Neural cell (in vitro differentiated cells): ENCODE measurements around the gene ANKRD63. TPM values are rescaled to one million over a fixed set of nuclear protein-coding genes. Genes with fewer than 3 reads are reported as not detected.
A peak's percentile ranks its signal among the peaks of the same experiment; 100 is the strongest.

Source experiments
- H2AFZ ChIP-seq: fragments of 200-600, 300-800 bp; sonication (generic), shearing (Covaris generic); 2 replicates; pipeline ENCODE4 v1.6.0; 2014; ENCODE audit warnings: low read depth, mild to moderate bottlenecking, antibody characterized with exemption, low read length, moderate library complexity
- H3F3A ChIP-seq: fragments of 200-600 bp; shearing (Covaris generic); 2 replicates; pipeline ENCODE4 v1.6.1; 2016; ENCODE audit warnings: mild to moderate bottlenecking, moderate library complexity, mixed read lengths, antibody characterized with exemption, low read length; ENCODE audit not compliant: insufficient read depth, poor library complexity, severe bottlenecking
- H3K27ac ChIP-seq: fragments of 200-600, 300-800 bp; sonication (generic), shearing (Covaris generic); 2 replicates; pipeline ENCODE4 v1.5.1; 2014; ENCODE audit warnings: mild to moderate bottlenecking, low read length, moderate library complexity
- H3K27me3 ChIP-seq: fragments of 300-800, 200-600 bp; sonication (generic), shearing (Covaris generic); 2 replicates; pipeline ENCODE4 v1.6.0; 2014; ENCODE audit warnings: mild to moderate bottlenecking, low read depth, low read length, moderate library complexity; ENCODE audit not compliant: insufficient read depth
- H3K36me3 ChIP-seq: fragments of 300-800, 200-600 bp; sonication (generic), shearing (Covaris generic); 2 replicates; pipeline ENCODE4 v1.5.1; 2014; ENCODE audit warnings: mild to moderate bottlenecking, antibody characterized with exemption, low read length, moderate library complexity; ENCODE audit not compliant: insufficient read depth
- H3K4me2 ChIP-seq: fragments of 300-800, 200-600 bp; sonication (generic), shearing (Covaris generic); 2 replicates; pipeline ENCODE4 v1.6.0; 2014; ENCODE audit warnings: mild to moderate bottlenecking, low read length
- H3K4me3 ChIP-seq: fragments of 300-800, 200-600 bp; sonication (generic), shearing (Covaris generic); 2 replicates; pipeline ENCODE4 v1.5.1; 2014; ENCODE audit warnings: mild to moderate bottlenecking, low read length, moderate library complexity
- H3K79me2 ChIP-seq: fragments of 200-600 bp; shearing (Covaris generic); replicated peaks from 2 replicates; pipeline ENCODE4 v1.6.0; 2014; ENCODE audit warnings: mild to moderate bottlenecking, low read length, moderate library complexity; ENCODE audit not compliant: insufficient read depth
- H3K9ac ChIP-seq: fragments of 300-800, 200-600 bp; sonication (generic), shearing (Covaris generic); 2 replicates; pipeline ENCODE4 v1.6.1; 2016; ENCODE audit warnings: mild to moderate bottlenecking, low read length, mixed read lengths
- H3K9me2 ChIP-seq: fragments of 200-600 bp; shearing (Covaris generic); 2 replicates; pipeline ENCODE4 v1.6.1; 2016; ENCODE audit warnings: mild to moderate bottlenecking, low read length, mixed read lengths; ENCODE audit not compliant: insufficient read depth
- H3K9me3 ChIP-seq: fragments of 200-600, 300-800 bp; sonication (generic), shearing (Covaris generic); 2 replicates; pipeline ENCODE4 v1.6.1; 2016; ENCODE audit warnings: mild to moderate bottlenecking, mixed run types, low read length, moderate library complexity, mixed read lengths
- H4K20me1 ChIP-seq: fragments of 200-600 bp; shearing (Covaris generic); 2 replicates; pipeline ENCODE4 v1.6.1; 2016; ENCODE audit warnings: mild to moderate bottlenecking, mixed run types; ENCODE audit not compliant: insufficient read depth
- EP300 ChIP-seq: fragments of 450-650 bp; conservative IDR thresholded peaks from 2 replicates; pipeline ENCODE4 v1.6.1; 2014; ENCODE audit warnings: antibody characterized with exemption, mild to moderate bottlenecking, moderate library complexity; ENCODE audit not compliant: poor library complexity, severe bottlenecking
- EZH2 ChIP-seq: fragments of 200-600, 300-800 bp; shearing (Covaris generic), sonication (generic); IDR thresholded peaks from 2 replicates; pipeline ENCODE4 v1.6.1; 2014; ENCODE audit warnings: antibody characterized with exemption, low read length, borderline replicate concordance, mild to moderate bottlenecking; ENCODE audit not compliant: insufficient read depth, poor library complexity, severe bottlenecking
- MXI1 ChIP-seq: fragments of 450-650 bp; conservative IDR thresholded peaks from 2 replicates; pipeline ENCODE4 v1.6.1; 2014; ENCODE audit warnings: antibody characterized with exemption, mild to moderate bottlenecking; ENCODE audit not compliant: poor library complexity, severe bottlenecking
- POLR2AphosphoS5 ChIP-seq: IDR thresholded peaks from 2 replicates; pipeline ENCODE4 v1.6.1; 2012
- RAD21 ChIP-seq: fragments of 450-650 bp; conservative IDR thresholded peaks from 2 replicates; pipeline ENCODE4 v1.6.1; 2014; ENCODE audit warnings: antibody characterized with exemption, mild to moderate bottlenecking, moderate library complexity
- SMC3 ChIP-seq: fragments of 450-650 bp; conservative IDR thresholded peaks from 2 replicates; pipeline ENCODE4 v1.6.1; 2014; ENCODE audit warnings: antibody characterized with exemption, mild to moderate bottlenecking, moderate library complexity; ENCODE audit not compliant: poor library complexity
- TAF1 ChIP-seq: IDR thresholded peaks from 2 replicates; pipeline ENCODE4 v1.6.1; 2012; ENCODE audit warnings: low read depth
- polyA plus RNA-seq: library from polyadenylated mRNA; depleted of rRNA; stranded (reverse); fragments of >200 nt; gene quantifications from 2 replicates; pipeline ENCODE4 v1.2.3, GENCODE V29; 2014
- TF ChIP-seq, protein P1 (sequence below): fragments of 450-650 bp; IDR thresholded peaks from 2 replicates; pipeline ENCODE4 v1.5.1; 2014; ENCODE audit warnings: antibody characterized with exemption, mild to moderate bottlenecking, moderate library complexity; ENCODE audit not compliant: poor library complexity, severe bottlenecking
- TF ChIP-seq, protein P2 (sequence below): IDR thresholded peaks from 2 replicates; pipeline ENCODE4 v1.6.1; 2012; ENCODE audit warnings: borderline replicate concordance

ANKRD63 gene
- polyA plus RNA-seq, 1 donor from 2014 or later: 2.1 TPM

DNA sequence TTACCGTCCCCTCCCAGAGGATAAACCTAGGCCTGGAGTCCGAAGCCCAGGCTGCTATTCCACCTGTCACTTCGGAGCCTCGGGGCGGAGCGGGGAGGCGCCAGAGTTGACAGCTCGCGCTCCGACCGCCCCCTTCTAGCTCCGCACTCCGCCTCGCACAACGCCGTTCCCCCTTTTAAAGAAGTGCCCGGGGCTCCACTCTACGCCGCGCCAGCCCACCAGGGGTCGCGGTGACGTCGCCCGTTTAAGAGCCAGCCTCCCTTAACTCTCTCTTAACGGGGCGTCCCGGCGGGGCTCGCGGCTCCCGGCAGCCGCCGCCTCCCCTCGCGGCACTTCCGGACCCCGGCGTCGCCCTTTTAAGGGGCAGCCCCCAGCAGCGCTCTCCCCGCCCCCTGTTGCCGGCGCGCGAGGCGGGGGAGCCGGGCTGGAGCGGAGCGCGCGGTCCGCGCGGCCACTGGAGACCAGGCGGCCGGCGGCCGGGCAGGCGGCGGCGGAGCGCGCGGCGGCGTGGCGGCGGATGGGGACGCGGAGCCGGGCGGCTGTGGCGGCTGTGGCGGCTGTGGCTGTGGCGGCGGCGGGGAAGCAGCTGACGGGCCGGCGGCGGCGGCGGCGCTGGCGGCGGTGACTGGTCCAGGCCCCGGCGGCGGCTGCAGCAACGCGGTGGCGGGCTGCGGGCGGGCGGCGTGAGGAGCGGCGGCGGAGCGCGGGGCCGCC, 40.5 kb upstream of the ANKRD63 start, which contains the start of gene INAFM2:
Gene INAFM2 (plus strand): TSS at position 454 of the 714 bp plus-strand sequence. CDS start 364 bp downstream, outside the sequence.
- Histone ChIP-seq H3K4me3 (peak within 1 kb of the TSS; percentile 77), H4K20me1 (no peaks in the 10 kb centered on the region), H3F3A (no peaks in the 10 kb centered on the region), H3K4me2 (peak within 1 kb of the TSS; percentile 72), H3K9ac (peak within 1 kb of the TSS; percentile 71), H3K27me3 (no peaks in the 10 kb centered on the region), H3K36me3 (no peaks in the 10 kb centered on the region), H3K27ac (peak within 1 kb of the TSS; percentile 10), H2AFZ (no peak within 1 kb of the TSS), H3K79me2 (peaks cover 6% of the 10 kb centered on the region), H3K9me2 (no peaks in the 10 kb centered on the region), H3K9me3 (no peaks in the 10 kb centered on the region)
- TF ChIP-seq TAF1: peak; percentile 44
- peak; percentile 66 for TF ChIP-seq RAD21
- peak; percentile 74 for TF ChIP-seq EP300
- peak; percentile 37 for TF ChIP-seq POLR2AphosphoS5
- TF ChIP-seq MXI1: peak; percentile 52
- TF ChIP-seq SMC3: peak; percentile 74
- no peak for TF ChIP-seq EZH2
- TF ChIP-seq, protein P1, sequence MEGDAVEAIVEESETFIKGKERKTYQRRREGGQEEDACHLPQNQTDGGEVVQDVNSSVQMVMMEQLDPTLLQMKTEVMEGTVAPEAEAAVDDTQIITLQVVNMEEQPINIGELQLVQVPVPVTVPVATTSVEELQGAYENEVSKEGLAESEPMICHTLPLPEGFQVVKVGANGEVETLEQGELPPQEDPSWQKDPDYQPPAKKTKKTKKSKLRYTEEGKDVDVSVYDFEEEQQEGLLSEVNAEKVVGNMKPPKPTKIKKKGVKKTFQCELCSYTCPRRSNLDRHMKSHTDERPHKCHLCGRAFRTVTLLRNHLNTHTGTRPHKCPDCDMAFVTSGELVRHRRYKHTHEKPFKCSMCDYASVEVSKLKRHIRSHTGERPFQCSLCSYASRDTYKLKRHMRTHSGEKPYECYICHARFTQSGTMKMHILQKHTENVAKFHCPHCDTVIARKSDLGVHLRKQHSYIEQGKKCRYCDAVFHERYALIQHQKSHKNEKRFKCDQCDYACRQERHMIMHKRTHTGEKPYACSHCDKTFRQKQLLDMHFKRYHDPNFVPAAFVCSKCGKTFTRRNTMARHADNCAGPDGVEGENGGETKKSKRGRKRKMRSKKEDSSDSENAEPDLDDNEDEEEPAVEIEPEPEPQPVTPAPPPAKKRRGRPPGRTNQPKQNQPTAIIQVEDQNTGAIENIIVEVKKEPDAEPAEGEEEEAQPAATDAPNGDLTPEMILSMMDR: peak; percentile 88
- TF ChIP-seq, protein P2, sequence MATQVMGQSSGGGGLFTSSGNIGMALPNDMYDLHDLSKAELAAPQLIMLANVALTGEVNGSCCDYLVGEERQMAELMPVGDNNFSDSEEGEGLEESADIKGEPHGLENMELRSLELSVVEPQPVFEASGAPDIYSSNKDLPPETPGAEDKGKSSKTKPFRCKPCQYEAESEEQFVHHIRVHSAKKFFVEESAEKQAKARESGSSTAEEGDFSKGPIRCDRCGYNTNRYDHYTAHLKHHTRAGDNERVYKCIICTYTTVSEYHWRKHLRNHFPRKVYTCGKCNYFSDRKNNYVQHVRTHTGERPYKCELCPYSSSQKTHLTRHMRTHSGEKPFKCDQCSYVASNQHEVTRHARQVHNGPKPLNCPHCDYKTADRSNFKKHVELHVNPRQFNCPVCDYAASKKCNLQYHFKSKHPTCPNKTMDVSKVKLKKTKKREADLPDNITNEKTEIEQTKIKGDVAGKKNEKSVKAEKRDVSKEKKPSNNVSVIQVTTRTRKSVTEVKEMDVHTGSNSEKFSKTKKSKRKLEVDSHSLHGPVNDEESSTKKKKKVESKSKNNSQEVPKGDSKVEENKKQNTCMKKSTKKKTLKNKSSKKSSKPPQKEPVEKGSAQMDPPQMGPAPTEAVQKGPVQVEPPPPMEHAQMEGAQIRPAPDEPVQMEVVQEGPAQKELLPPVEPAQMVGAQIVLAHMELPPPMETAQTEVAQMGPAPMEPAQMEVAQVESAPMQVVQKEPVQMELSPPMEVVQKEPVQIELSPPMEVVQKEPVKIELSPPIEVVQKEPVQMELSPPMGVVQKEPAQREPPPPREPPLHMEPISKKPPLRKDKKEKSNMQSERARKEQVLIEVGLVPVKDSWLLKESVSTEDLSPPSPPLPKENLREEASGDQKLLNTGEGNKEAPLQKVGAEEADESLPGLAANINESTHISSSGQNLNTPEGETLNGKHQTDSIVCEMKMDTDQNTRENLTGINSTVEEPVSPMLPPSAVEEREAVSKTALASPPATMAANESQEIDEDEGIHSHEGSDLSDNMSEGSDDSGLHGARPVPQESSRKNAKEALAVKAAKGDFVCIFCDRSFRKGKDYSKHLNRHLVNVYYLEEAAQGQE: no peak

DNA sequence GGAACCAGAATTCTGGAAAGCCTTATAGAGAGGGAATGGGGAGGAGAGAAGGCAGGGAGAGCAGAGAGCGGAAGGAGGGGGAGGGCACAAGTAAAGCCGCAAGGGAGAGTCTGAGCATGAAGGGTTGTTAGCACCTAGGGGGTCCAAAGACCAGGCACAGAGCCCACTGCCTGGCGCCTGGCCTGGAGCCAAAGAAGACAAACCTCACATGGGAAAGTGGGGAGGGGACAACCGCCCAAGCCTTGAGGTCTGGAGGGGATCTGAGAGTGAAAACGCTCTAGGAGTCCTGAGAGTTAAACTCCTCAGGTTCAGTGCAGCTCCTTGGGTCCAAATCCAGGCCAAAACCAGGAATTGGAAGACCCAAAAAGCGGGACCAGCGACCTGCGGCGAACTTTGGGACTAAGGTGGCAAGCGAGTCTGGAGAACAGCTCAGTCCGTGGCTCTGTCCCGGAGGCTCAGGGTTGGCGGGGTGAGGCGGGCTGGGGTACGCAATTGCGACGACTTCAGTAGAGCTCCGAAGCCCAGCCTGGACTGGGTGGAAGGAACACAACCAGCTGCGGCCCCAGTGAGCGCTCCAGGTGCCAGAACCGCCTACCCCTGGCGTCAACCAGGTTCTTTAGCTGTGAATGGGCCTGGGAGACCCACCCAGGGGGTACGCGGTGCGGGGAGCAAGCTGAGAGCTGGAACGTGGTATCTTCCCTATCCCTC, 39.8 kb upstream of the ANKRD63 start:
- Histone ChIP-seq H3K4me3 (peak overlapping the region; percentile 62), H3K27ac (peak overlapping the region; percentile 68), H2AFZ (no peak overlapping the region), H3K9ac (peak overlapping the region; percentile 53), H3K27me3 (no peaks in the 10 kb centered on the region), H3K79me2 (peaks cover 6% of the 10 kb centered on the region), H4K20me1 (no peaks in the 10 kb centered on the region), H3K9me2 (no peaks in the 10 kb centered on the region), H3K9me3 (no peaks in the 10 kb centered on the region), H3F3A (no peaks in the 10 kb centered on the region), H3K36me3 (no peaks in the 10 kb centered on the region), H3K4me2 (peak overlapping the region; percentile 46)
- TF ChIP-seq MXI1 (no peak), TAF1 (no peak), POLR2AphosphoS5 (no peak), EZH2 (no peak), EP300 (no peak), RAD21 (no peak)
